Jurkat, Clone E6-1 (cell line): ENCODE measurements around the gene CALU. TPM values are rescaled to one million over a fixed set of nuclear protein-coding genes. Genes with fewer than 3 reads are reported as not detected.

ENCODE experiments used
- DNase-seq: peaks from one replicate; pipeline ENCODE4 v3.0.0-alpha.2; 2011; ENCODE audit warnings: low read depth, low spot score
- H3K4me3 ChIP-seq: 2 replicates; pipeline ENCODE4 v1.5.1; 2011; ENCODE audit warnings: mild to moderate bottlenecking, low read length, control low read depth, moderate library complexity
- polyA plus RNA-seq: library from polyadenylated mRNA; unstranded; fragments of >200 nt; gene quantifications from one replicate; pipeline ENCODE4 v1.2.1, GENCODE V29; 2012; ENCODE audit warnings: missing spikeins; ENCODE audit not compliant: insufficient read length, insufficient read depth

The CALU gene
- 67.1 TPM for polyA plus RNA-seq

DNA sequence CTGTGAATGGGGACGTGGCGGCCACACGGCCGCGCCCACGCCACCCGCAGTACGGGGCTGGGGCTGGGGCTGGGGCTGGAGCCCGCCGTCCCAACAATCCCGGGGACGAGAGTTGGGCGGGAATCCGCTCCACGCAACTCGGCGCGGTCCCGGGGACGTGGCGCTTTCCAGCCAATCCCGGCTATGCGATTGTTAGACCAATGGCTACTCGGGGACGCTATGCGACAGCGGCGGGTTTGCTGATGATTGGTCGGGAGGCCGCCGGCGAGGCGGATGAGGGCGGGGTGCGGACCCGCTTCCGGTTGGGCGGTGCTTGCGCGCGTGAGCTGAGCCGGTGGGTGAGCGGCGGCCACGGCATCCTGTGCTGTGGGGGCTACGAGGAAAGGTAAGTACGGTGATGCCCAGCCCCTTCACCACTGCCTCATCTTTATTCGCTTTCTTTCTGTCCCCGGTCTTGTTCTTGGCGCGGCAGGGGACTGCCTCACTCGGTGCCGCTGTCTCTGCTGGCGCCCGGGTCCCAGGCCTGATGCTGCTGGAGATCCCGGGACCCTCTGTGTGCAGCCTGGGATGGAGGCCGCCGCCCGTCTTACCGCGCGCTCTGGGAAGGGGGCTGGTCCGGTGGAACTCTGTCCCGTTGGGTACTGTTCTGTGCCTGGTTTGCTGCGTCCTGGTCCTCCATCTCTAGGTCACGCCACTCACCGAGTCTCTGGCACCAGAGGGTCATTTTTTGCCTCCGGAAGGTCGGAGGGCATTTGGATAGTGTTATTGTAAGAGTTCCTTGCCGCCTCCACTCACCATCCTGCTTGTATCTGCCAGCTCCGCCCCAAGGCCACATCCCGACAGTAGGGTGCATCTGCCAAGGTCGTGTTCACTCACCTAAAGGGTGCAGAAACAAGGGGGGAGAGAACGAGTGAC is at the start of gene CALU:
Gene CALU, plus strand, starts transcription at position 312 of the 915 bp plus-strand sequence. CDS start 9,225 bp downstream, outside the sequence.
- peak within 1 kb of the TSS; percentile 94 for H3K4me3 ChIP-seq
- peak; percentile 93 for DNase-seq

DNA sequence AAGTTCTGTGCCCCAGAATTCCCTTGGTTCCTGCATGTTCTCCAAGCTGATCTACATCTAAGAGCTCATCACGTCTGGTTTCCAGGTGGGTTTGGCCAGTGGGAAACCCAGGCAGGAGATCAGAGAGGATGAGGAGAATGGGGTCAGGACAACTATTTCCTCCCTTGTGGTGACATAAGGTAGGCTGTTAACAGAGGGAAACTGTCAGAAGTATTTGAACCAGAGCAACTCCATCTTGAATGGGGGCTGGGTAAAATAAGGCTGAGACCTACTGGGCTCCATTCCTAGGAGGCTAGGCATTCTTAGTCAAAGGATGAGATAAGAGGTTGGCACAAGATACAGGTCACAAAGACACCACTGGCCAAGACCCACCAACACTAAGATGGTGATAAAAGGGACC is 47.9 kb upstream of the CALU start:
- no peak for DNase-seq
- H3K4me3 ChIP-seq: no peak overlapping the region

DNA sequence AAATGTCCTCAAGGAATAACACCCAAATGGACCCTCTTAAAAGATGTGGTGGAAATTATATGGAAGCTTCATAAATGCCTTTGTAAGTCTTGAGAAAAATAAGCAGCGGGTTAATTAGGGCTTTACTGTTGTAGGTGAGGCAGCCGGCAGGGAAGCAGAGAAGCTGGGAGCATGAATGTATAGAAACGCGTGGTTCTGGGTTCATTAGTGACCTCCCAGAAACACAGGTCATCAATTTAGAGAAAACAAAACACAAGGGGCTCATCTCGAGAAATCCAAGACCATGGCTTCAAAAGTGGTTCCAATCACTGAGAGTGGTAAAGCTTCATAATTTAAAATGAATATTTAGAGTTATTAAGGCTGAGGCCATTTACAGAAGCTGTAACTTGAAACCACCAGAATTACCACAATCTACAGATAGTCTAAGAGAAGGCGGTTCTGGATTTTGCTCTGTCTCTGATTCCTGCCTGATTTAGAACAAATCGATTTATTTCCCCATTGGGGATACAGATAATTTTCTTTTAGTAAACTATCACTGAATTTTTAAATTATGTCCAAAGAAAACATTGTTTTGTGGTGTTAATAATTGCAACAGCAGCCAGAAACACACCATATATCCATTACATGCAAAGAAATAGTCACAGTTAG is 46.4 kb upstream of the CALU start:
- no peak overlapping the region for H3K4me3 ChIP-seq
- no peak for DNase-seq

DNA sequence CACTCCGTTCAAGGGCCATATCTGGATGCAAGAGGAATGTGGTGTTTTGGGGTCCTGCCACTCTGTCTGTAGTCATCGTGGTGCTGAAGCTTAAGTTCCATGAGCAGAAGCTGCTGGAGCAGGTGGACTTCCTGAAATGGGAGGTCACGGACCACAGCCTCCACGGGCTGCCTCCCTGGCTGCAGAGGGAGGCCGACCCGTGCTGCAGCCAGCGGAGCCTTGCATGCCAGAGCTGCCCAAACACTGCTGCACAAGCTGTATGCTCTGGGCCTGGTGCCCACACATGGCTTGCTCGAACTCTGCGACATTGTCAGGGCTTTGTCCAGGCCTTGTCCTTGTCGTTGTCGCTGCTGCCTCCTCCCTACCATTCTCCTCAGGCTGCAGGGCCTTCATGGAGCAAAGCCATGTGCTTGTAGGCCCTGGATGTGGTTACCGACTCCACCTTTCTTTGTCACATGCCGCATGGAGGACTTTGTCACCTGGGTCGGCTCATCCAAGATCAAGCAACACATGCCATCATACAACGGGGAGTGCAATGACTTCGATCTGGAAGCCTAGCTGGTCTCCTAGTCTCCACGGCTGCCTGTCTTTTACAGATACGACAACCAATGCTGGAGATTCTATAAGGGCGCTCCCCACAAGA is 45.7 kb upstream of the CALU start:
- no peak overlapping the region for H3K4me3 ChIP-seq

DNA sequence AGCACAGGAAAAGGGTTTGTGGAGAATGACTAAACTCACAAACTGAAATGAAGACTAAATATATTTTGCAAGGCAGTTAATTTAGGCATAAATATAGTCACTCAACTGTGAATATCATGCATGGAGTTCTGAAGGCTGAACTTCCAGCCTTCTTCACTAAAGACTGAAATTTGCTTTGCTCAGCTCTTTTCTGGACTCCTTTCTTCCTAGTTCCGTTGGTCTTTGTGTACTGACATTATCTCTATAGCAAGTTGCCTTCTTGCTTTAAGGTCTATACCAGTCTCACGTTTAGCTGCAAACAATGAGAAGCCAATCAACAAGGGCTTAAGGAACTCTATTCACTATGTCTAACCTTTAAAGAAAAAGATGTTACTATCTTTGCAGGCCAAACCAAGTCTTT is 44.4 kb upstream of the CALU start:
- no peak overlapping the region for H3K4me3 ChIP-seq
- DNase-seq: no peak

More for the DNA sequence above, 45.7 kb upstream of the CALU start:
- no peak for DNase-seq

DNA sequence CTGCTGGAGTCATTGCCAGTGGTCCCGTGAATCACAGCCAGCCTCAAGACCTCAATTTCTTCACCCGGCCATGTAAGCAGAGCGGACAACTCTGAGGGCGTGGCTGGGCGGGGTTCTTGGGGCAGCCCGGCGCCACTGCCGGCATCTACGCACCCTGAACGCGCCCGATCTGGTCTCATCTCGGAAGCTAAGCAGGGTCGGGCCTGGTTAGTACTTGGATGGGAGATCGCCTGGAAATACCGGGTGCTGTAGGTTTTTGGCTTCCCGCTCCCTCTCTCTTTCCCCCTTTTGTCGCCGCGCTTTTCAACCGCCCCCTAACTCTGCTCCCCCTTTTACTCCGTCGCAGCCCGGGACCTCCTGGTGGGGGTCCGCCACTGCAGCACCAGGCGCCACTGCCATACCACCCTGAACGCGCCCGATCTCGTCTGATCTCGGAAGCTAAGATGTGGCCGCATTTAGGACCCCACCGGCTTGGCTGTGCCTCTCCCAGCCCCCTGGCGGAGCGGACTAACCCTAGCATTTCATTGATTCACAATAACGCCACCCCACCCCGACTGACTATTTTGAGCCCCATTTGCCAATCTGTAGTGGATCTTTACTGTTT is 41.8 kb upstream of the CALU start:
- H3K4me3 ChIP-seq: peak overlapping the region; percentile 53
- peak; percentile 68 for DNase-seq

DNA sequence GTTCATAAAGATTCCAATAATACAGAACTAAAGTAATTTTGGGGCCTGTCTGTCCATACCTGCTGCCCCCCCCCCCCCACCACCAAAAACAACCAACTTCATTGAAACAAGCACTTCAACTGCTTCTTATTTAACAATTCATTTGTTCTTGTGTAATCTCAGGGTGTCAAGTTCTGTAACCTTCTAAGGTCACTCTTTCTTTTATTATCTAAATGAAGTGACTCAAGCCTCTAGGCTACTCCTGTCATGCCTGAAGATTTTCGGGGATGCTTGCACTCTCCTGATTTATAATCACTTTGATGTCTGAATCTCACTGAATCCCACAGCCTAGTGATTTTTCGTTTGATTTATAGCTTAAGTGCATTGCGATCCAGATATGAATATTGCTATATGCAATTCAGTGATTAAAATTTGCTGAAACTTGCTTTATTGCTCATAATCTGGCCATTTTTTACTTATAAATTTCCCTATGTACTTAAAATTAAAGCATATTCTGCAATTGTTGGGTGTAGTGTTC is 39.9 kb upstream of the CALU start:
- no peak for DNase-seq
- H3K4me3 ChIP-seq: no peak overlapping the region

DNA sequence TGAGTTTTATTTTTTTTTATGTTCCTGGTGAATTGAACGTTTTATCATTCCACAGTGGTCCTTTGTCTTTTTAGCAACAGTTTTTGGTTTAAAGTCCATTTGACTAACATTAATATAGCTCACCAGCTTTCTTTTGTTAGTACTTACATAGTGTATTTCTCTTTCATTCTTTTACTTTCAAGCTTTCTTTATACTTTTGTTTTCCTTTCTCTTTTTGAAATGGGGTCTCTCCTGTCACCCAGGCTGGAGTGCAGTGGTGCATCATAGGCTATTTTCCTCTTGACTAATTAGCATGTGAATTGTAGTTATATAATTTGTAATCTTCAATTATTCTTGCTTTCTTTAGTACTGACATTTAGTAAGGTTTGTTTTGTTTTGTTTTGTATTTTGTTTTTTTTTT is 39.3 kb upstream of the CALU start:
- H3K4me3 ChIP-seq: no peak overlapping the region
- DNase-seq: no peak

DNA sequence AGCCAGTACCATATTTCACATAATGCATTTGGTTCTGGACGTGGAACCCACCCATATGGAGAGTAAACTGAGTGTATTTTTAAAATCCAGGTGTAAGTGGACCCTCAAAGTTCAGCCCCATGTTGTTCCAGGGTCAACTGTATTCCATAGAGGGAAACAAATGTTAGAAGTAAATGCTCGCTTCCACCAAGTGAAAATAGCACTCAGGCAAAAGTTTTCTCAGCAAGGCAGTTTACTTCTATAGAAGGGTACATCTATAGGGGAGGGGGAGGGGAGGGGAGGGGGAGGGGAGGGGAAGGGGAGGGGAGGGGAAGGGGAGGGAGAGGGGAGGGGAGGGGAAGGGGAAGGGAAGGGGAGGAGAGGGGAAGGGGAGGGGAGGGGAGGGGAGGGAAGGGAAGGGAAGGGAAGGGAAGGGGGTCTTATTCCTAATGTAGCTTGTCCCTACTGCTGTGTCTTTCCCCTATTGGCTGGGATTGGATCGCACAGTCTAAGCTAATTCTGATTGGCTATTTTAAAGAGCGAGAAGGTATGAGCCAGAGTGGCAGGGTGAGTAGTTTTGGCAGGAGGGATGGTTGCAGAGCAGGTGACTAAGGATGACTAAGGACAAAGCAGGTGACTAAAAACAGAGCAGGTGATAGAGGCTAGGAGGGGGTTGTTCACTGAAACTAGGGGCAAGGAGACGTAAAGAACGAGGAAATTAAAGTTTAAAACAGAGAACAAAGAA is 37.9 kb upstream of the CALU start:
- no peak for DNase-seq
- no peak overlapping the region for H3K4me3 ChIP-seq

DNA sequence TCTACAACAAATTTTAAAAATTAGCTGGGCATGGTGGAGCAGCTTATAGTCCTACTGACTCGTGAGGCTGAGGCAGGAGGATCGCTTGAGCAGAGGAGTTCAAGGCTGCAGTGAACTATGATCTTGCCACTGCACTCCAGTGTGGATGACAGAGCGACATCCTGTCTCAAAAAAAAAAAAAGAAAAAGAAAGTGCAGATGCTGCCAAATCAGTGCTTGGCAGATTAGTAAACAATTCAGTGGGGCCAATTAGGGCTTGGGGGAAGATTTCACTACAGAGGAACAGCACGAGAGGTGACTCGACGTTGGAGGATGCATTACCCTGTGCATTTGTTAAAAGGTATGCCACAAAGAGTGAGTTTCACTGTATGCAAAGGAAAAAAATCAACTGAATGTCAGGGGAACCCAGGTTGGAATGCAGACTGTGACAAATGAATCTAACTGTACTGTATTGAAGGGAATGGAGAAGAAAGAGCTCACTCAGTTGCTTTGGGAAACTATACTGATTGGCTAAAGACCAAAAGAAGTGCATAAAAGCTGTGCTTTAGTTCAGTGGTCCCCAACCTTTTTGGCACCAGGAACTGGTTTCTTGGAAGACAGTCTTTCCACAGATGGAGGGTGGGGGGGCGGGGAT is 35.4 kb upstream of the CALU start:
- peak; percentile 37 for DNase-seq
- H3K4me3 ChIP-seq: no peak overlapping the region

DNA sequence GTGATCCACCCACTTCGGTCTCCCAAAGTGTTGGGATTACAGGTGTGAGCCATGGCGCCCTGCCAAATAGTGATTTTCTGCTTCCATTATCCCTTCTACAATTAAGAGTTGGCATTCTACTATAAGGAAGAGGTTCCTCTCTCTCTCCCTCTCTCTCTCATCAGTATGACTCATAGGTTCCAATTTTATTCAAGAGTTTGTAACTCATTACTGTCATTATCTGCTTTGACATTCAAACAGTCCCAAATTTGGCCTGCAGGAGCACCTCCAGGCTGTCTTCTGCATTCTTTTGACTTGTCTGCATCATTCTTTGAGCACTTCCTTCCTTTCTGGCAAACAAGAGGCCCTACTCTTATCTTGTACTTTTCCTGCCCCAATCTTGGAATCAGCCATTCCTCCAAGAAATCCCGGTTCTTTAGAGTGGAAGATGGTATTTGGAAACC is 33.2 kb upstream of the CALU start:
- no peak overlapping the region for H3K4me3 ChIP-seq
- DNase-seq: no peak

DNA sequence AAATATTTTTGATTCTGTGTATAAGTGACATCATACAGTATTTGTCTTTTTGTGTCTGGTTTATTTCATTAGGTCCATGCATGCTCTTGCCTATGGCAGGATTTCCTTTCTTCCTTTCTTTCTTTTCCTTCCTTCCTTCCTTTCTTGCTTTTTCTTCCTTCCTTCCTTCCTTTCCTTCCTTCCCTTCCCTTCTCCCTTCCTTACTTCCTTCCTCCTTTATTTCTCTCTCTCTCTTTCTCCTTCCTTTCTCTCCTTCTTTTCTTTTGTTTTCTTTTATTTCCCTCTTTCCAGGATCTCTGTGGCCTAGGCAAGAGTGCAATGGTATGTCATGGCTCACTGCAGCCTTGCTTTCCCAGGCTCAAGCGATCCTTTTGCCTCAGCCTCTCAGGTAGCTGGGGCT is 31.4 kb upstream of the CALU start:
- DNase-seq: no peak
- H3K4me3 ChIP-seq: no peak overlapping the region

DNA sequence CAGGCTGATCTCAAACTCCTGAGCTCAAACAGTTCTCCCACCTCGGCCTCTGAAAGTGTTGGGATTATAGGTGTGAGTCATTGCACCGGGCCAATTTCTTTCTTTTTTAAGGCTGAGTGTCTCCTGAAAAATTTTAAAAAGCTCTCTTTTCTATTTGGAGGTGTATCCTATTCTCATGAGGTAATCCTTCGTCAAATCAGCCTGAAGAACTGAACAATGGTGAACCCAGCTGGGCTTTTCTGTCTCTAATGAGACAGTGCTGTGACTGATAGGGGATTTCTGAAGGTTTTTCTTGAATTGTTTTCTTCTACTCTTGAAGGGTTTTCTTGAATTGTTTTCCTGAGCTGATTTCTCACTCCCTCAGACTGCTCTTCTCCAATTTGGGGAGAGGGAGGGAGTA is 30.9 kb upstream of the CALU start:
- DNase-seq: no peak
- H3K4me3 ChIP-seq: no peak overlapping the region

DNA sequence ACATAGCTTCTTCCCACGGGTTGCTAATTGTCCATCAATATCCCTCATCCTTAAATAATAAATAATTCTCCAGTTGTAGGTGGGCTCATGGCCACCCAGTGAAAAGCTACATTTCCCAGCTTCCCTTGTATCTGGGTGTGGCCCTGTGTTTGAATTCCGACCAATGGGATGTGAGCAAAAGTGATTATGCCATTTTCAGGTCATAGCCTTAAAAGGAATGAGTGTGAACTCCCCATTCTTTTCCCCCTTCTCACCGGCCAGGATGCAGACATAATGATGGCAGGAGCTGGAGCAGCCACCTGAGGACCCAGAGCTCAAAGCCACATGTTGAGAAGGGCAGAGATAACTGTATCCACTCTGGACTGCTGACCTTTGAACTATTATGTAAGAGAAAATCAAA is 30.3 kb upstream of the CALU start:
- H3K4me3 ChIP-seq: no peak overlapping the region
- no peak for DNase-seq

DNA sequence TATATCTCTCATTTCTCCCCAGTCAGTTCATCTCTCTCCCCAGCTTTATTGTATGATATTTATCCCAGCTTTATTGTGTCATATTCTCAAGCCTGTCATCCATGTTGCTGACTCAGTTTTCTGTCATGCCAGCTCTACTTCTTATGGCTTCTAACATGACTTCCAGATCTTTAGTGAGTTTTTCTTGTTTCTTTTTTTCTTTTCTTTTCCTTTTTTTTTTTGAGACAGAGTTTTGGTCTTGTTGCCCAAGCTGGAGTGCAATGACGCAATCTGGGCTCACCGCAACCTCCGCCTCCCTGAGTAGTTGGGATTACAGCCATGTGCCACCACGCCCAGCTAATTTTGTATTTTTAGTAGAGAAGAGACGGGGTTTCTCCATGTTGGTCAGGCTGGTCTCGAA is 28.7 kb upstream of the CALU start:
- no peak overlapping the region for H3K4me3 ChIP-seq
- DNase-seq: no peak

DNA sequence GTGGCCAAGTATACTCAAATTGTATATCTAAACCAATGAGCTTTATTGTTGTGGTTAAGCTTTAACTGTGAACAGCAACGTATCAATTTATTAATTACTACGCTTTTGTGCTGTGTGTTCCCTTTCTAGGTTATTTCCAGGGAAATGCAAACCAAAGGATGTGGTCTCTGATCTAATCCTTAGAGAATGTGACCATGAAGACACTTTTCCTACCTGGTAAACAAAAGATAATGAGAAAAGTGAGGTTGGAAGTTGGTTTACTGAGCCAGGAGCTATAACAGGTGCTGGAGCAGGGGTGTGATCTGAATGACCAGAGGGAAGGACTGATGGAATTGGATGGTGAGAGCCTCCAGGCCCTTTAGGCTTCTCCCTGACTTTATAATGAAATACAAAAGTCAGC is 25.4 kb upstream of the CALU start:
- no peak overlapping the region for H3K4me3 ChIP-seq
- no peak for DNase-seq

DNA sequence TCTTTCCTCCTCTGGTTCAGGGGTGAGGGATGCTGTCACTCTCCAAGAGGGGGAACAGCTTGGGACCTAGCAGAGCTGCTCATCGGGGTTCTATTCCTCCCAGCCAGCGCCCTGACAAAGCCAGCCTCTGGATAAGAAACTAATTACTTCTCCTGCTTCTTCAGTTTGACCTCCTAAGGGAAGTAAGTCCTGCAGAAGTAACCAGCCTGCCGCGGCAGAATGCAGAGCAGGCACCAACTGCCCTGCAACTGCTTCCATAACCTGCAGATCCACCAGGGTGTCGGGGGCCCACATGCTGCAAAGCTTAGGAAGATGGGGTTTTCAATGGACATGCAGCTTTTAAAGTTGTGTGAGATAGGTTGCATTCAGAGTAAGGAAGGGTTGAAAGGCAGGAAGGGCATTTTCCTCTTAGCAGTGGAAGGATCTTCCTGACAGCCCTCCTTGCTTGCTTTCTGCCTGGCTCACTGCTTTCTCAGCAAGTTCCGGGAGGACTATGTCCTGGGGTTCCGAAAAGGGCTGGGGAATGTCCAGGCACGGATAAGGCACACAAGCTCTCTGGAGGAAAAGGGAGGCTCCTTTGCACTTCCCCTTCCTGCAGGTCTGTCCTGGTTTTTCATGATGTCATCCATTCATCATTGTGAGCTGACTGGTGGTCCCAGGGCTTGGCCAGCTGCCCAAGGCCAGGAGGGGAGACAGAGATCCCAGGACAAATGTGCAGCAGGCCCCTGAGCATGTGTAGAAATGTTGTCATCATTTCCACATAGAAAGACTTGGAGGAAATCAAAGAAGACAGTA is 24.3 kb upstream of the CALU start:
- H3K4me3 ChIP-seq: no peak overlapping the region
- no peak for DNase-seq
